Omental fat pad (tissue), 4 donors: ENCODE data around the gene ZMYM4. TPM values are rescaled to one million over a fixed set of nuclear protein-coding genes. Genes with fewer than 3 reads are reported as not detected.

ENCODE experiments used
- ATAC-seq: fragments of 150-250 bp; one replicate; pipeline ENCODE4 v1.9.1; 2016; ENCODE audit warnings: mild to moderate bottlenecking, moderate library complexity; ENCODE audit not compliant: low FRiP score
- DNase-seq: peaks from one replicate; pipeline ENCODE4 v3.0.0-alpha.2; 2019; ENCODE audit warnings: low spot score
- total RNA-seq, 4 donors: library from RNA; depleted of rRNA; stranded (reverse); fragments of >200 nt; gene quantifications; one replicate each; pipeline ENCODE4 v1.1.0, GENCODE V29; 2016
- TF ChIP-seq, protein P1 (sequence below), 3 donors: fragments of 450-650 bp; IDR thresholded peaks; one replicate each; pipeline ENCODE4 v1.5.1; 2016 to 2017; ENCODE audit warnings: antibody characterized with exemption in 3 of 3, mild to moderate bottlenecking in 3 of 3, moderate library complexity in 2 of 3

The ZMYM4 gene
- total RNA-seq, 4 donors from 2014 or later, result 31.7 to 38.3 (median 33.9) TPM

DNA sequence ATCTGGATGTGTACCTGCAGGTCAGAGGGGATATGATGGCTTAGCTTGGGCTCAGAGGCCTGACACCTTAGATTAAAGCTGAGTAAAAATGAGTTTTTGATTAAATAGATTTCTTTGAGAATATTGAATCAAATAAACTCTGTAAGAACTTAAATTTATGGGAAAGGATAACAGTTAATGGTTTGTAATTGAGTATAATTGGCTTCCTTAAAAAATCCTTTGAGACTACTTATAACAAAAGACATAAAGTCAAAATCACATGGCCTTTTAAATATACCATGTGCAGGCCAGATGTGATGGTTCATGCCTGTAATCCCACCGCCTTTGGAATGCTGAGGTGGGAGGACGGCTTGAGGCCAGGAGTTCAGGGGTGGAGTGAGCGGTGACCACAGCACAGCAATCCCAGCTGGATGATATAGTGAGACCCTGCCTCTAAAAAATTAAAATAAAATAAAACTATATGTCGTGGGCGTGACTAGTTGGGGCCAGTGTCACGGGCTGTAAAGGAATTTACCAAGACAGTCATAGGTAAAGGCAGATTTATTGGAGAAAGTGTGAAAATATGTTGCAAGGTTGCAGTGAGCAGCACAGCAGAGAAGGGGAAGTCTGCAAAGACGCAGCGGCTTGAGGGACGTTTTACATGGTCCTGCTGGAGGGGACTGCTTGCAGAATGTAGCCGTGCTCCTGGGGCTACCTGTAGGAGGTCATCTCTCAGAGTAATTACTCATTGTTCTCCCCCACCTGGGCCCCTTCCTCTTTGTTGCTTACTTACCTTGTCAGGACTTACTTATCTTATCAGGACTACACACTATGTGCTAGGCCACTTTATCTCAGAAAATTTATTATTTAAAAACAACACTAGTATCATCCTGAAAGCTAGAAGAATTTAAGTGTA is 122.3 kb downstream of the ZMYM4 start:
- DNase-seq (no peak), ATAC-seq (no peak)
- TF ChIP-seq, protein P1, sequence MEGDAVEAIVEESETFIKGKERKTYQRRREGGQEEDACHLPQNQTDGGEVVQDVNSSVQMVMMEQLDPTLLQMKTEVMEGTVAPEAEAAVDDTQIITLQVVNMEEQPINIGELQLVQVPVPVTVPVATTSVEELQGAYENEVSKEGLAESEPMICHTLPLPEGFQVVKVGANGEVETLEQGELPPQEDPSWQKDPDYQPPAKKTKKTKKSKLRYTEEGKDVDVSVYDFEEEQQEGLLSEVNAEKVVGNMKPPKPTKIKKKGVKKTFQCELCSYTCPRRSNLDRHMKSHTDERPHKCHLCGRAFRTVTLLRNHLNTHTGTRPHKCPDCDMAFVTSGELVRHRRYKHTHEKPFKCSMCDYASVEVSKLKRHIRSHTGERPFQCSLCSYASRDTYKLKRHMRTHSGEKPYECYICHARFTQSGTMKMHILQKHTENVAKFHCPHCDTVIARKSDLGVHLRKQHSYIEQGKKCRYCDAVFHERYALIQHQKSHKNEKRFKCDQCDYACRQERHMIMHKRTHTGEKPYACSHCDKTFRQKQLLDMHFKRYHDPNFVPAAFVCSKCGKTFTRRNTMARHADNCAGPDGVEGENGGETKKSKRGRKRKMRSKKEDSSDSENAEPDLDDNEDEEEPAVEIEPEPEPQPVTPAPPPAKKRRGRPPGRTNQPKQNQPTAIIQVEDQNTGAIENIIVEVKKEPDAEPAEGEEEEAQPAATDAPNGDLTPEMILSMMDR (IDR thresholded peaks at IDR 0.05), result no peak

- DNase-seq, result no peak
- TF ChIP-seq, protein P1 (IDR thresholded peaks at IDR 0.05), result no peak
- no peak for ATAC-seq
Observed at GRCh38 chr1:35394386-35394785, 125.9 kb downstream of the ZMYM4 start.

DNA sequence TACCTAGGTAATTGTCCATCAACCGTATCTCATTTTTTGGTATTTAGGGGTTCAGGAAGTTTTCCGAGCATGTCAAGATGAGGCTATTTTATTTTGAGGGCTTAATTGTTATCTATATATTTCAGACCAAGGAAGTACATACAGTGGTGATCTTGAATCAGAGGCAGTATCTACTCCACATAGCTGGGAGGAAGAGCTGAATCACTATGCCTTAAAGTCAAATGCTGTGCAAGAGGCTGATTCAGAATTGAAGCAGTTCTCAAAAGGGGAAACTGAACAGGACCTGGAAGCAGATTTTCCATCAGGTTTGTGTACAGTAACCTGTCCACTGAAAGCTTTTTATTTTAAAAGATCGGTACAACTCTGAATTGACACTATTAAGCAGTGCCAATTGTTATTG is 130.2 kb downstream of the ZMYM4 start:
- ATAC-seq (no peak), DNase-seq (no peak)
- TF ChIP-seq, protein P1 (IDR thresholded peaks at IDR 0.05), result no peak

- DNase-seq (no peak), ATAC-seq (no peak)
- TF ChIP-seq, protein P1 (IDR thresholded peaks at IDR 0.05), result no peak
Observed at GRCh38 chr1:35401049-35401448, 132.5 kb downstream of the ZMYM4 start.

GRCh38 chr1:35406103-35406502 is 137.6 kb downstream of the ZMYM4 start:
- no peak for ATAC-seq
- TF ChIP-seq, protein P1 (IDR thresholded peaks at IDR 0.05), result no peak

GRCh38 chr1:35407743-35408142 is 139.2 kb downstream of the ZMYM4 start:
- TF ChIP-seq, protein P1 (IDR thresholded peaks at IDR 0.05), result no peak
- ATAC-seq (no peak), DNase-seq (no peak)

More at GRCh38 chr1:35406103-35406502, 137.6 kb downstream of the ZMYM4 start:
- no peak for DNase-seq

DNA sequence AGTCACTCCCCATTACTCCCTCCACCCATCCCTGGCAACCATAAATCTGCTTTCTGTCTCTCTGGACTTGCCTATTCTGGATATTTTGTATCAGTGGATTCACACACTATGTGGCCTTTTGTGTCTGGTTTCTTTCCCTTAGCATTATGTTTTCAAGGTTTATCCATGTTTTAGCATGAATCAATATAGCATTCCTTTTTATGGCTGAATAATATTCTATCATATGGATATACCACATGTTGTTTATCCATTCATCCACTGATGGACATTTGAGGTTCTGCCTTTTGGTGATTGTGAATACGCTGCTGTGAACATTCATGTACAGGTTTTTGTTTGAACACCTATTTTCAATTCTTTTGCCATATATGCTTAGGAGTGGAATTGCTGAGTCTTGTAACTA is 140.4 kb downstream of the ZMYM4 start:
- DNase-seq (no peak), ATAC-seq (no peak)
- TF ChIP-seq, protein P1 (IDR thresholded peaks at IDR 0.05), result no peak
